ENCODE data around the gene TAC1.

The TAC1 gene

DNA sequence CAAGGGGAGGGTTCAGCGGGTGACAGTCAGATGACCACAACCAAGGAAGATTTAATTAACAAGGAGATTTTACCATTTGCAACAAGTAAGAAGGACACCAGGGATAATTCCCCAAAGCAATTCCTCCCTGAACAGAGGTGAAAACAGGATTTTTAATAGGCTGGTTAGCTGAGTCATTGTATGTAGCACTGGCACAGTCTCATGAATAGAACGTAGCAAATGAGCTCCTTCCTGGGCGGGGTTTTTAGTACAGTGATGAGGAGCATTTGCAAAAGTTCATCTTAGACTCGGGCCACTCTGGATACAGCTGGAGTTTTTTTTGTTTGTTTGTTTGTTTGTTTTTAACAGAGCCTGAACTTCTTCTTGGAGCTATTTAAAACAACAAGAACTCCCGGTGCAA, 39.0 kb downstream of the TAC1 start:
- Histone ChIP-seq H3K9me3 (ENCODE audit: control insufficient read depth, insufficient read depth, low read depth, low read length) (no peaks in the 10 kb centered on the region), H3K4me3 (ENCODE audit: low read depth, low read length) (no peak overlapping the region), H3K27ac (ENCODE audit: extremely low read depth, low read depth, low read length) (no peak overlapping the region), H3K4me1 (ENCODE audit: control insufficient read depth, insufficient read depth, low read length) (no peaks in the 10 kb centered on the region), H3K36me3 (ENCODE audit: control insufficient read depth in 2 of 2, insufficient read depth in 1 of 2, low read length in 2 of 2) (no peaks in the 10 kb centered on the region)
- CTCF ChIA-PET: no interaction called here
- POLR2A ChIA-PET: no interaction called here
- TF ChIP-seq ZNF596 (tag by site-specific recombination; IDR thresholded peaks at IDR 0.05): no peak
- no peak for TF ChIP-seq GLIS1 (tag by site-specific recombination; IDR thresholded peaks at IDR 0.05)
- TF ChIP-seq, protein P1, sequence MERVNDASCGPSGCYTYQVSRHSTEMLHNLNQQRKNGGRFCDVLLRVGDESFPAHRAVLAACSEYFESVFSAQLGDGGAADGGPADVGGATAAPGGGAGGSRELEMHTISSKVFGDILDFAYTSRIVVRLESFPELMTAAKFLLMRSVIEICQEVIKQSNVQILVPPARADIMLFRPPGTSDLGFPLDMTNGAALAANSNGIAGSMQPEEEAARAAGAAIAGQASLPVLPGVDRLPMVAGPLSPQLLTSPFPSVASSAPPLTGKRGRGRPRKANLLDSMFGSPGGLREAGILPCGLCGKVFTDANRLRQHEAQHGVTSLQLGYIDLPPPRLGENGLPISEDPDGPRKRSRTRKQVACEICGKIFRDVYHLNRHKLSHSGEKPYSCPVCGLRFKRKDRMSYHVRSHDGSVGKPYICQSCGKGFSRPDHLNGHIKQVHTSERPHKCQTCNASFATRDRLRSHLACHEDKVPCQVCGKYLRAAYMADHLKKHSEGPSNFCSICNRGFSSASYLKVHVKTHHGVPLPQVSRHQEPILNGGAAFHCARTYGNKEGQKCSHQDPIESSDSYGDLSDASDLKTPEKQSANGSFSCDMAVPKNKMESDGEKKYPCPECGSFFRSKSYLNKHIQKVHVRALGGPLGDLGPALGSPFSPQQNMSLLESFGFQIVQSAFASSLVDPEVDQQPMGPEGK (tag by site-specific recombination; IDR thresholded peaks at IDR 0.05): no peak
- TF ChIP-seq, protein P2, sequence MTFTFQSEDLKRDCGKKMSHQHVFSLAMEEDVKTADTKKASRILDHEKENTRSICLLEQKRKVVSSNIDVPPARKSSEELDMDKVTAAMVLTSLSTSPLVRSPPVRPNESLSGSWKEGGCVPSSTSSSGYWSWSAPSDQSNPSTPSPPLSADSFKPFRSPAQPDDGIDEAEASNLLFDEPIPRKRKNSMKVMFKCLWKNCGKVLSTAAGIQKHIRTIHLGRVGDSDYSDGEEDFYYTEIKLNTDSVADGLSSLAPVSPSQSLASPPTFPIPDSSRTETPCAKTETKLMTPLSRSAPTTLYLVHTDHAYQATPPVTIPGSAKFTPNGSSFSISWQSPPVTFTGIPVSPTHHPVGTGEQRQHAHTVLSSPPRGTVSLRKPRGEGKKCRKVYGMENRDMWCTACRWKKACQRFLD (tag by site-specific recombination; IDR thresholded peaks at IDR 0.05): no peak
- no peak for TF ChIP-seq ZNF184 (tag by site-specific recombination; IDR thresholded peaks at IDR 0.05)
- TF ChIP-seq HOXA7 (CRISPR knock-in tag; IDR thresholded peaks at IDR 0.05; ENCODE audit: borderline replicate concordance): no peak
- TF ChIP-seq ZBTB21 (tag by site-specific recombination; IDR thresholded peaks at IDR 0.05): no peak
- no peak for TF ChIP-seq ZNF48 (tag by site-specific recombination; IDR thresholded peaks at IDR 0.05)
- TF ChIP-seq ZNF324 (tag by site-specific recombination; IDR thresholded peaks at IDR 0.05): no peak
- no peak for TF ChIP-seq ZNF610 (tag by site-specific recombination; IDR thresholded peaks at IDR 0.05; ENCODE audit: borderline replicate concordance)
- TF ChIP-seq ZFP3 (tag by site-specific recombination; IDR thresholded peaks at IDR 0.05; ENCODE audit: low read depth): no peak
- TF ChIP-seq ZNF239 (tag by site-specific recombination; IDR thresholded peaks at IDR 0.05): no peak
- no peak for TF ChIP-seq RBAK (tag by site-specific recombination; IDR thresholded peaks at IDR 0.05)

DNA sequence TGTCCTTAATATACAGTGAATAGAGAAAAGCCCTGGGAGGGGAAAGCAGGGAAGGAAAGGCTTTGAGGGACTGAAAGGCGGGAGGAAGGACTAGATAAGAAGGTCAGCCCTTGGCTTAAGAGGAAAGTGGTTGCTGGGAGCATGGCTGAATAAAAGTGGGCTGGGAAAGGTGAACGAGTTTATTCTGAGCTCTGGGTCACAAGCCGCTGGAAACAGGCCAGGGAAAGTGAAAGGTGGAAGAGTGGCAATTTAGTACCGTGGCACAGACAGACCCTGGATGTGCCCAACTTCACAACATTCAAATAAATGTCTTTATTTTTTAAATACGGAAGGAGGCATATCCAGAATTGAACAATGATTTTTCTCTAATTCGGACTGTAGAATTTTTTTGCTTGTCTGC, 39.7 kb downstream of the TAC1 start:
- TF ChIP-seq ZNF16 (tag by site-specific recombination; IDR thresholded peaks at IDR 0.05; ENCODE audit: low read depth) (no peak), TRIM28 (IDR thresholded peaks at IDR 0.05; ENCODE audit: borderline replicate concordance, low read length) (no peak), ZNF560 (tag by site-specific recombination; IDR thresholded peaks at IDR 0.05; ENCODE audit: borderline replicate concordance) (no peak), ZFP37 (tag by site-specific recombination; IDR thresholded peaks at IDR 0.05) (no peak), ZNF350 (tag by site-specific recombination; IDR thresholded peaks at IDR 0.05) (no peak), ZNF548 (tag by site-specific recombination; IDR thresholded peaks at IDR 0.05) (no peak), HOXD13 (CRISPR knock-in tag; IDR thresholded peaks at IDR 0.05; ENCODE audit: borderline replicate concordance) (no peak), ZNF121 (tag by site-specific recombination; IDR thresholded peaks at IDR 0.05) (no peak), ZNF335 (tag by site-specific recombination; conservative IDR thresholded peaks at IDR 0.05) (no peak), ZNF701 (tag by site-specific recombination; IDR thresholded peaks at IDR 0.05) (no peak)
- TF ChIP-seq, protein P3, sequence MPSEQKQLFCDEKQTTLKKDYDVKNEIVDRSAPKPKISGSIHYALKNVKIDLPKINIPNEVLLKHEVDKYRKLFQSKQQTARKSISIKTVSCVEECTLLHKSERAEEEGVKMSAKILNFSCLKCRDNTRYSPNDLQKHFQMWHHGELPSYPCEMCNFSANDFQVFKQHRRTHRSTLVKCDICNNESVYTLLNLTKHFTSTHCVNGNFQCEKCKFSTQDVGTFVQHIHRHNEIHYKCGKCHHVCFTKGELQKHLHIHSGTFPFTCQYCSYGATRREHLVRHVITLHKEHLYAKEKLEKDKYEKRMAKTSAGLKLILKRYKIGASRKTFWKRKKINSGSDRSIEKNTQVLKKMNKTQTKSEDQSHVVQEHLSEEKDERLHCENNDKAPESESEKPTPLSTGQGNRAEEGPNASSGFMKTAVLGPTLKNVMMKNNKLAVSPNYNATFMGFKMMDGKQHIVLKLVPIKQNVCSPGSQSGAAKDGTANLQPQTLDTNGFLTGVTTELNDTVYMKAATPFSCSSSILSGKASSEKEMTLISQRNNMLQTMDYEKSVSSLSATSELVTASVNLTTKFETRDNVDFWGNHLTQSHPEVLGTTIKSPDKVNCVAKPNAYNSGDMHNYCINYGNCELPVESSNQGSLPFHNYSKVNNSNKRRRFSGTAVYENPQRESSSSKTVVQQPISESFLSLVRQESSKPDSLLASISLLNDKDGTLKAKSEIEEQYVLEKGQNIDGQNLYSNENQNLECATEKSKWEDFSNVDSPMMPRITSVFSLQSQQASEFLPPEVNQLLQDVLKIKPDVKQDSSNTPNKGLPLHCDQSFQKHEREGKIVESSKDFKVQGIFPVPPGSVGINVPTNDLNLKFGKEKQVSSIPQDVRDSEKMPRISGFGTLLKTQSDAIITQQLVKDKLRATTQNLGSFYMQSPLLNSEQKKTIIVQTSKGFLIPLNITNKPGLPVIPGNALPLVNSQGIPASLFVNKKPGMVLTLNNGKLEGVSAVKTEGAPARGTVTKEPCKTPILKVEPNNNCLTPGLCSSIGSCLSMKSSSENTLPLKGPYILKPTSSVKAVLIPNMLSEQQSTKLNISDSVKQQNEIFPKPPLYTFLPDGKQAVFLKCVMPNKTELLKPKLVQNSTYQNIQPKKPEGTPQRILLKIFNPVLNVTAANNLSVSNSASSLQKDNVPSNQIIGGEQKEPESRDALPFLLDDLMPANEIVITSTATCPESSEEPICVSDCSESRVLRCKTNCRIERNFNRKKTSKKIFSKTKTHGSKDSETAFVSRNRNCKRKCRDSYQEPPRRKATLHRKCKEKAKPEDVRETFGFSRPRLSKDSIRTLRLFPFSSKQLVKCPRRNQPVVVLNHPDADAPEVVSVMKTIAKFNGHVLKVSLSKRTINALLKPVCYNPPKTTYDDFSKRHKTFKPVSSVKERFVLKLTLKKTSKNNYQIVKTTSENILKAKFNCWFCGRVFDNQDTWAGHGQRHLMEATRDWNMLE (tag by site-specific recombination; conservative IDR thresholded peaks at IDR 0.05; ENCODE audit: low read depth): no peak
- TF ChIP-seq, protein P4, sequence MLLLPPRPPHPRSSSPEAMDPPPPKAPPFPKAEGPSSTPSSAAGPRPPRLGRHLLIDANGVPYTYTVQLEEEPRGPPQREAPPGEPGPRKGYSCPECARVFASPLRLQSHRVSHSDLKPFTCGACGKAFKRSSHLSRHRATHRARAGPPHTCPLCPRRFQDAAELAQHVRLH (tag by site-specific recombination; IDR thresholded peaks at IDR 0.05): no peak
- Histone ChIP-seq H3K27ac (ENCODE audit: extremely low read depth, low read depth, low read length) (no peak overlapping the region), H3K4me3 (ENCODE audit: low read depth, low read length) (no peak overlapping the region)

More for the DNA sequence above, 39.7 kb downstream of the TAC1 start:
- Histone ChIP-seq H3K36me3 (ENCODE audit: control insufficient read depth in 2 of 2, insufficient read depth in 1 of 2, low read length in 2 of 2) (no peaks in the 10 kb centered on the region), H3K9me3 (ENCODE audit: control insufficient read depth, insufficient read depth, low read depth, low read length) (no peaks in the 10 kb centered on the region), H3K4me1 (ENCODE audit: control insufficient read depth, insufficient read depth, low read length) (no peaks in the 10 kb centered on the region)
- POLR2A ChIA-PET: no interaction called here
- CTCF ChIA-PET: no interaction called here

All from HEK293 (cell line).